NB4 (cell line): Measurements from ENCODE around the gene PAX8.

Experiments used
- POLR2A ChIP-seq: IDR thresholded peaks from 2 replicates; pipeline ENCODE4 v1.6.1; 2011; ENCODE audit warnings: mild to moderate bottlenecking; ENCODE audit not compliant: insufficient read length; ENCODE audit errors: extremely low read depth
- TF ChIP-seq, protein P1 (sequence below): IDR thresholded peaks from one replicate; pipeline ENCODE4 v1.5.1; 2012; ENCODE audit warnings: low read depth, low read length

DNA sequence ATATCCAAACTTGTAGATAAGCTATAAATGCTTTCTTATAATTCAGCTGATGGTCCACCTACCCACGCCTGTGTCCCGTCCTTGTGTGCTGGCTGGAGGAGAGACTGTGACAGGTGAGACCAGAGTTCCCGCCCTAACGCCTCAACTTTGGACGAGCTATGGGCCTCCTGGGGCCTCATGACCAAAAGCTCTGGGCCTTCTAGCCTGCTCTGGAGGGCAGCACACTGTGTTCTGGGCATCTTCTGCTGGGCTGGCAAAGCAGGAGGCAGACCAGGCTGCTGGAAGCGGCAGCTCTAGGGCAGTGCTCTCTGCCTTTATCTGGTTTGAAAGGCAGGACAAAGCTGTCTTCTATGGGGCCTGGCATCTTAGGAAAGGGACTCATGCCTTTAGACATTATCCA lies 26.0 kb upstream of the PAX8 start:
- TF ChIP-seq, protein P1, sequence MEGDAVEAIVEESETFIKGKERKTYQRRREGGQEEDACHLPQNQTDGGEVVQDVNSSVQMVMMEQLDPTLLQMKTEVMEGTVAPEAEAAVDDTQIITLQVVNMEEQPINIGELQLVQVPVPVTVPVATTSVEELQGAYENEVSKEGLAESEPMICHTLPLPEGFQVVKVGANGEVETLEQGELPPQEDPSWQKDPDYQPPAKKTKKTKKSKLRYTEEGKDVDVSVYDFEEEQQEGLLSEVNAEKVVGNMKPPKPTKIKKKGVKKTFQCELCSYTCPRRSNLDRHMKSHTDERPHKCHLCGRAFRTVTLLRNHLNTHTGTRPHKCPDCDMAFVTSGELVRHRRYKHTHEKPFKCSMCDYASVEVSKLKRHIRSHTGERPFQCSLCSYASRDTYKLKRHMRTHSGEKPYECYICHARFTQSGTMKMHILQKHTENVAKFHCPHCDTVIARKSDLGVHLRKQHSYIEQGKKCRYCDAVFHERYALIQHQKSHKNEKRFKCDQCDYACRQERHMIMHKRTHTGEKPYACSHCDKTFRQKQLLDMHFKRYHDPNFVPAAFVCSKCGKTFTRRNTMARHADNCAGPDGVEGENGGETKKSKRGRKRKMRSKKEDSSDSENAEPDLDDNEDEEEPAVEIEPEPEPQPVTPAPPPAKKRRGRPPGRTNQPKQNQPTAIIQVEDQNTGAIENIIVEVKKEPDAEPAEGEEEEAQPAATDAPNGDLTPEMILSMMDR, result no peak
- no peak for TF ChIP-seq POLR2A
